Esophagus squamous epithelium (tissue), 4 donors: ENCODE results near the gene NR2F6.

ENCODE experiments used
- CTCF ChIP-seq, 6 experiments: fragments of 450-650 bp in 4 of 6; fragments of 200-600 bp in 2 of 6; sonication (generic) in 2 of 6; IDR thresholded peaks; one replicate each; pipeline ENCODE4 v1.5.1; 2016 to 2019; ENCODE audit warnings: antibody characterized with exemption in 6 of 6, mild to moderate bottlenecking in 4 of 6, moderate library complexity in 4 of 6
- POLR2A ChIP-seq, 4 donors: fragments of 450-650 bp; IDR thresholded peaks; one replicate each; pipeline ENCODE4 v1.6.1; 2017; ENCODE audit warnings: antibody characterized with exemption in 4 of 4, mild to moderate bottlenecking in 4 of 4, moderate library complexity in 3 of 4

GRCh38 chr19:17184371-17184841 lies 61.3 kb downstream of the NR2F6 start:
- no peak for TF ChIP-seq POLR2A (IDR thresholded peaks at IDR 0.05)
- no peak for TF ChIP-seq CTCF (IDR thresholded peaks at IDR 0.05)
